ENCODE results near the gene ERRFI1. TPM values are rescaled to one million over a fixed set of nuclear protein-coding genes. Genes with fewer than 3 reads are reported as not detected.

Gene ERRFI1
- total and polyA plus RNA-seq, 2 experiments from 2014 or later = 123 to 163 TPM

GRCh38 chr1:8032366-8032910 is 6.3 kb upstream of the ERRFI1 start:
- H3K79me2 ChIP-seq = no peaks in the 10 kb centered on the region
- no peak overlapping the region for H3K4me3 ChIP-seq
- H3K27me3 ChIP-seq = no peaks in the 10 kb centered on the region
- H3K9me2 ChIP-seq (replicated peaks; ENCODE audit: insufficient read depth) = no peaks in the 10 kb centered on the region
- no peak overlapping the region for H3K27ac ChIP-seq
- peaks cover 19% of the 10 kb centered on the region for H3K4me1 ChIP-seq (ENCODE audit: insufficient read depth)
- no peak overlapping the region for H3K4me2 ChIP-seq
- H4K20me1 ChIP-seq (ENCODE audit: insufficient read depth, poor library complexity, severe bottlenecking) = no peaks in the 10 kb centered on the region
- no peak for DNase-seq (ENCODE audit: low spot score)
- no peak for TF ChIP-seq CTCF (IDR thresholded peaks at IDR 0.05; ENCODE audit: poor library complexity)
- no peak for TF ChIP-seq EZH2phosphoT487 (IDR thresholded peaks at IDR 0.05; ENCODE audit: low read depth, severe bottlenecking, unreplicated experiment)
- TF ChIP-seq EZH2 (IDR thresholded peaks at IDR 0.05; ENCODE audit: borderline replicate concordance) = no peak
- no peak overlapping the region for H2AFZ ChIP-seq
- no peaks in the 10 kb centered on the region for H3K36me3 ChIP-seq (replicated peaks; ENCODE audit: insufficient read depth, low read depth)
- no peaks in the 10 kb centered on the region for H3K9me3 ChIP-seq (ENCODE audit: low read depth)
- WGBS (ENCODE audit: low lambda C conversion rate, missing lambda C conversion rate) = 71% methylated on average over 3 of the region's 3 CpGs

GRCh38 chr1:8031176-8031785 is 5.2 kb upstream of the ERRFI1 start:
- Histone ChIP-seq H3K9me3 (ENCODE audit: low read depth) (no peaks in the 10 kb centered on the region), H3K4me2 (no peak overlapping the region), H3K4me1 (ENCODE audit: insufficient read depth) (peaks cover 27% of the 10 kb centered on the region), H3K4me3 (no peak overlapping the region), H3K27ac (no peak overlapping the region), H3K27me3 (no peaks in the 10 kb centered on the region), H4K20me1 (ENCODE audit: insufficient read depth, poor library complexity, severe bottlenecking) (no peaks in the 10 kb centered on the region), H3K36me3 (replicated peaks; ENCODE audit: insufficient read depth, low read depth) (no peaks in the 10 kb centered on the region), H2AFZ (no peak overlapping the region), H3K9me2 (replicated peaks; ENCODE audit: insufficient read depth) (no peaks in the 10 kb centered on the region), H3K79me2 (peaks cover 4% of the 10 kb centered on the region)
- TF ChIP-seq EZH2 (IDR thresholded peaks at IDR 0.05; ENCODE audit: borderline replicate concordance) = no peak
- TF ChIP-seq CTCF (IDR thresholded peaks at IDR 0.05; ENCODE audit: poor library complexity) = peak; percentile 76
- 92% methylated on average over 9 of the region's 9 CpGs for WGBS (ENCODE audit: low lambda C conversion rate, missing lambda C conversion rate)
- peak; percentile 68 for DNase-seq (ENCODE audit: low spot score)

- Histone ChIP-seq H3K79me2 (peaks cover 28% of the 10 kb centered on the region), H4K20me1 (ENCODE audit: insufficient read depth, poor library complexity, severe bottlenecking) (peaks cover 21% of the 10 kb centered on the region), H3K4me2 (peak overlapping the region; percentile 84), H3K4me3 (no peak overlapping the region), H3K36me3 (replicated peaks; ENCODE audit: insufficient read depth, low read depth) (no peaks in the 10 kb centered on the region), H3K4me1 (ENCODE audit: insufficient read depth) (peaks cover 31% of the 10 kb centered on the region), H3K9me3 (ENCODE audit: low read depth) (no peaks in the 10 kb centered on the region), H3K9me2 (replicated peaks; ENCODE audit: insufficient read depth) (no peaks in the 10 kb centered on the region), H3K27ac (peak overlapping the region; percentile 97), H3K27me3 (no peaks in the 10 kb centered on the region), H2AFZ (no peak overlapping the region)
- 16% methylated on average over 1 of the region's 1 CpG for whole genome bisulfite sequencing (ENCODE audit: low lambda C conversion rate, missing lambda C conversion rate)
- DNase-seq (ENCODE audit: low spot score) = no peak
- TF ChIP-seq EZH2 (IDR thresholded peaks at IDR 0.05; ENCODE audit: borderline replicate concordance) (no peak), EZH2phosphoT487 (IDR thresholded peaks at IDR 0.05; ENCODE audit: low read depth, severe bottlenecking, unreplicated experiment) (no peak), CTCF (IDR thresholded peaks at IDR 0.05; ENCODE audit: poor library complexity) (no peak)
These were observed 2.4 kb upstream of the ERRFI1 start for GRCh38 chr1:8028571-8028910.

Measured in hepatocyte (in vitro differentiated cells).